ENCODE measurements around the gene U2AF2.

U2AF2 gene

GRCh38 chr19:55680339-55681130 lies 25.7 kb downstream of the U2AF2 start:
- peak overlapping the region; percentile 11; the same call in 1 of the 2 replicates for H3K27ac ChIP-seq
- TF ChIP-seq, protein P1, sequence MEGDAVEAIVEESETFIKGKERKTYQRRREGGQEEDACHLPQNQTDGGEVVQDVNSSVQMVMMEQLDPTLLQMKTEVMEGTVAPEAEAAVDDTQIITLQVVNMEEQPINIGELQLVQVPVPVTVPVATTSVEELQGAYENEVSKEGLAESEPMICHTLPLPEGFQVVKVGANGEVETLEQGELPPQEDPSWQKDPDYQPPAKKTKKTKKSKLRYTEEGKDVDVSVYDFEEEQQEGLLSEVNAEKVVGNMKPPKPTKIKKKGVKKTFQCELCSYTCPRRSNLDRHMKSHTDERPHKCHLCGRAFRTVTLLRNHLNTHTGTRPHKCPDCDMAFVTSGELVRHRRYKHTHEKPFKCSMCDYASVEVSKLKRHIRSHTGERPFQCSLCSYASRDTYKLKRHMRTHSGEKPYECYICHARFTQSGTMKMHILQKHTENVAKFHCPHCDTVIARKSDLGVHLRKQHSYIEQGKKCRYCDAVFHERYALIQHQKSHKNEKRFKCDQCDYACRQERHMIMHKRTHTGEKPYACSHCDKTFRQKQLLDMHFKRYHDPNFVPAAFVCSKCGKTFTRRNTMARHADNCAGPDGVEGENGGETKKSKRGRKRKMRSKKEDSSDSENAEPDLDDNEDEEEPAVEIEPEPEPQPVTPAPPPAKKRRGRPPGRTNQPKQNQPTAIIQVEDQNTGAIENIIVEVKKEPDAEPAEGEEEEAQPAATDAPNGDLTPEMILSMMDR (conservative IDR thresholded peaks at IDR 0.05): no peak

GRCh38 chr19:55681131-55682092 lies 26.6 kb downstream of the U2AF2 start:
- H3K27ac ChIP-seq: peak overlapping the region; percentile 92
- TF ChIP-seq, protein P1 (conservative IDR thresholded peaks at IDR 0.05): no peak

DNA sequence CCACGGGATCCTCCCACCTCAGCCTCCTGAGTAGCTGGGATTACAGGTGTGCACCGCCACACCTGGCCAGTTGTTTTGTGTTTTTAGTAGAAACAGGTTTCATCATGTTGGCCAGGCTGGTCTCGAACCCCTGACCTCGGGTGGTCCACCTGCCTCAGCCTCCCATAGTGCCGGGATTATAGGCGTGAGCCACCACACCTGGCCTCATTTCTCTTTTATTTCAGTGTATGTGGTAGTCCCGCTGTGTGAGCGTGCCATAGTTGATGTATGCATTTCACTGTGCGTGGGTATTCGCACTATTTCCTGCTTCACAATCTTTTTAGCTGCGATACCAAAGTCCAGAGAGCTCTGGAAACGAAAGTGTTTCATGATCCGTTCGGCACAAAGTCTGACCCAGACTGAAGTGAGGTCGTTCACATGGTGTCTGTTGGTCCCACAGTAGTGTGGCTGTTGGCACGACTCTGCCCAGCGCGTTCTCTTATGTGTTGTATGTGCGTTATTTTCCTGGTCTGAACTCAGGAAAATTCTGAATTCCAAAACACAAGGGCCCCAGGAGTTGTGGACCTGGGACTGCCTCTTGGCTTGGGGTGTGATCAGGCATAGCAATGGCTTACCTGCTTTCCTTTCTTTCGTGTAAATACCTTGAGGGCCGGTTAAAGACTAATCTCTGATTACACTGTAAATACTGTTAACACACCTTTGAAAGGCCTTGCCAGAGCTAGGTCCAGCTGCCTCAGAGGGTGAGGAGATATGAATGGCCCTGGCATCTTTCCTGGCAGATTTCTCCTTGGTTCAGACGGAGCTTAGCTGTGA lies 28.8 kb downstream of the U2AF2 start:
- H3K27ac ChIP-seq: peak overlapping the region; percentile 92
- TF ChIP-seq, protein P1 (conservative IDR thresholded peaks at IDR 0.05): no peak

GRCh38 chr19:55684946-55685681 lies 30.3 kb downstream of the U2AF2 start:
- peak overlapping the region; percentile 92 for H3K27ac ChIP-seq
- TF ChIP-seq, protein P1 (conservative IDR thresholded peaks at IDR 0.05): no peak

- TF ChIP-seq, protein P1 (conservative IDR thresholded peaks at IDR 0.05): no peak
- H3K27ac ChIP-seq: peak overlapping the region; percentile 92
Measured at GRCh38 chr19:55685776-55686175, 30.9 kb downstream of the U2AF2 start.

GRCh38 chr19:55686311-55687050 lies 31.6 kb downstream of the U2AF2 start:
- TF ChIP-seq, protein P1 (conservative IDR thresholded peaks at IDR 0.05): no peak
- peak overlapping the region; percentile 92; the same call in 1 of the 2 replicates for H3K27ac ChIP-seq
